ENCODE data around the gene ADAR. TPM values are rescaled to one million over a fixed set of nuclear protein-coding genes. Genes with fewer than 3 reads are reported as not detected.

Gene ADAR
- total and polyA plus RNA-seq, 2 of the 4 experiments (the other 2 are of a cell fraction): 70.9 to 131 TPM

DNA sequence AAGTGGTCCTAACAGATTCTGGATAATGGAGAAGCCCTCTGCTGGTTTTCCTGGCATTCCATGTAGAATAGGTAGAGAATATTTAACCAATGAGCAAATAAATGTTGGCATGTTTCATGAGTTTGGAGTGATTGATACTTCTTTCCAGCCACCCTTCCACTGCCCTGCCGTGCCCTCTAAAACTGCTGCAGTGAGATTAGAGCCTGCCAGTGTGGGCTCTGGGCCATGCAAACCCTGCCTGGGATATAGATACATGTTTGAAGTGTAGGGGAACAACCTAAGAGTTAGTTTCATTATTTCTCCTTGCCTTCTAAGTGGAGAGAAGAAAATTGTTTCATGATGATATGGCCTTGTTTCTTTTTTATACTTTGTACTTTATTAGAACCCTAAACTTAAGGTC lies 60.0 kb downstream of the ADAR start:
- dilution Hi-C loops (cut with HindIII; ENCODE audit: low sequenced_read_pairs, unreplicated experiment) (no loop called here), in situ Hi-C loops (cut with MboI; ENCODE audit: low sequenced_read_pairs) (loop anchor here (5.0 kb wide), 1 partner anchor 61 kb away; no protein-coding TSS in a partner anchor), intact Hi-C loops (cut with micrococcal nuclease) (loop anchor here (5.0 kb wide), 2 partner anchors 141 to 196 kb away; partner anchors contain the start of gene IL6R)
- H3K79me1 ChIP-seq (ENCODE audit: low read depth in 1 of 2, low read length in 2 of 2): peaks cover 4 to 16% of the 10 kb centered on the region in 2 experiments; a peak in 2 of 4 replicates
- H4K20me1 ChIP-seq (ENCODE audit: insufficient read depth, low read length): peaks cover 21% of the 10 kb centered on the region; the same call in 1 of the 2 replicates
- no peak overlapping the region for H2AK9ac ChIP-seq (replicated peaks; ENCODE audit: low read depth, low read length, poor library complexity)
- no peak overlapping the region for H2BK120ac ChIP-seq (ENCODE audit: low read depth, low read length)
- H4K8ac ChIP-seq (ENCODE audit: low read depth in 2 of 2, low read length in 2 of 2): no peak overlapping the region
- H3K14ac ChIP-seq (replicated peaks; ENCODE audit: low read depth, low read length): no peak overlapping the region
- no peak overlapping the region for H2AK5ac ChIP-seq (ENCODE audit: low read depth, low read length)
- ATAC-seq (ENCODE audit: low read depth) (no peak), DNase-seq (no peak)
- H3K56ac ChIP-seq (ENCODE audit: extremely low read depth, insufficient read depth, low read length): no peak overlapping the region
- ChIA-PET CTCF (no interaction called here), POLR2A (ENCODE audit: unreplicated experiment) (no interaction called here)
- BruUV-seq (replicated peaks): no TSS peak
- peaks cover 19% of the 10 kb centered on the region for H3K27me3 ChIP-seq (ENCODE audit: control insufficient read depth, insufficient read depth, low read length)
- H2BK15ac ChIP-seq (ENCODE audit: low read depth, low read length): no peak overlapping the region
- no peak overlapping the region for H3K23ac ChIP-seq (ENCODE audit: low read depth, low read length)
- no peak overlapping the region for H3K4me2 ChIP-seq (ENCODE audit: low read depth, low read length)
- H2BK20ac ChIP-seq (ENCODE audit: low read depth, low read length): no peak overlapping the region
- H3K9ac ChIP-seq (ENCODE audit: low read depth, low read length): no peak overlapping the region
- no peak overlapping the region for H4K5ac ChIP-seq (ENCODE audit: low read depth, low read length)
- no peaks in the 10 kb centered on the region for H3K9me3 ChIP-seq (ENCODE audit: control insufficient read depth, insufficient read depth, low read length)
- no CpG with 5 or more reads among the region's 1 CpG for WGBS, 2 experiments (ENCODE audit: extremely low coverage in 2 of 2, insufficient read length in 1 of 2)
- H3K4ac ChIP-seq (ENCODE audit: low read depth, low read length): no peak overlapping the region
- H3K9me1 ChIP-seq (ENCODE audit: insufficient read depth, low read length): no peaks in the 10 kb centered on the region; the same call in 1 of the 2 replicates
- no peak overlapping the region for H2BK5ac ChIP-seq (ENCODE audit: low read depth, low read length, poor library complexity, severe bottlenecking)
- no peak overlapping the region for H3K4me3 ChIP-seq (ENCODE audit: insufficient read depth, low read depth, low read length)
- TF ChIP-seq RAD21 (IDR thresholded peaks at IDR 0.05; ENCODE audit: low read length) (no peak), FOS (IDR thresholded peaks at IDR 0.05; ENCODE audit: low read depth, low read length) (no peak), MAZ (IDR thresholded peaks at IDR 0.05; ENCODE audit: borderline replicate concordance, low read depth, low read length) (no peak), CHD1 (IDR thresholded peaks at IDR 0.05; ENCODE audit: low read depth, low read length) (no peak), RFX5 (IDR thresholded peaks at IDR 0.05; ENCODE audit: low read depth, low read length) (no peak), MXI1 (IDR thresholded peaks at IDR 0.05; ENCODE audit: borderline replicate concordance, low read depth, low read length) (no peak), NFE2L2 (IDR thresholded peaks at IDR 0.05; ENCODE audit: low read depth, low read length) (no peak), SMC3 (IDR thresholded peaks at IDR 0.05; ENCODE audit: low read depth, low read length) (no peak), BHLHE40 (IDR thresholded peaks at IDR 0.05; ENCODE audit: low read depth, low read length) (no peak), CEBPB (IDR thresholded peaks at IDR 0.05; ENCODE audit: low read depth, low read length) (no peak), POLR2A (IDR thresholded peaks at IDR 0.05; ENCODE audit: low read depth, low read length) (no peak), RCOR1 (IDR thresholded peaks at IDR 0.05; ENCODE audit: insufficient replicate concordance, low read length) (no peak), MAFK (IDR thresholded peaks at IDR 0.05; ENCODE audit: low read depth, low read length) (no peak)
- TF ChIP-seq, protein P1, sequence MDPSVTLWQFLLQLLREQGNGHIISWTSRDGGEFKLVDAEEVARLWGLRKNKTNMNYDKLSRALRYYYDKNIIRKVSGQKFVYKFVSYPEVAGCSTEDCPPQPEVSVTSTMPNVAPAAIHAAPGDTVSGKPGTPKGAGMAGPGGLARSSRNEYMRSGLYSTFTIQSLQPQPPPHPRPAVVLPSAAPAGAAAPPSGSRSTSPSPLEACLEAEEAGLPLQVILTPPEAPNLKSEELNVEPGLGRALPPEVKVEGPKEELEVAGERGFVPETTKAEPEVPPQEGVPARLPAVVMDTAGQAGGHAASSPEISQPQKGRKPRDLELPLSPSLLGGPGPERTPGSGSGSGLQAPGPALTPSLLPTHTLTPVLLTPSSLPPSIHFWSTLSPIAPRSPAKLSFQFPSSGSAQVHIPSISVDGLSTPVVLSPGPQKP (IDR thresholded peaks at IDR 0.05; ENCODE audit: borderline replicate concordance, low read depth, low read length): no peak
- TF ChIP-seq, protein P2, sequence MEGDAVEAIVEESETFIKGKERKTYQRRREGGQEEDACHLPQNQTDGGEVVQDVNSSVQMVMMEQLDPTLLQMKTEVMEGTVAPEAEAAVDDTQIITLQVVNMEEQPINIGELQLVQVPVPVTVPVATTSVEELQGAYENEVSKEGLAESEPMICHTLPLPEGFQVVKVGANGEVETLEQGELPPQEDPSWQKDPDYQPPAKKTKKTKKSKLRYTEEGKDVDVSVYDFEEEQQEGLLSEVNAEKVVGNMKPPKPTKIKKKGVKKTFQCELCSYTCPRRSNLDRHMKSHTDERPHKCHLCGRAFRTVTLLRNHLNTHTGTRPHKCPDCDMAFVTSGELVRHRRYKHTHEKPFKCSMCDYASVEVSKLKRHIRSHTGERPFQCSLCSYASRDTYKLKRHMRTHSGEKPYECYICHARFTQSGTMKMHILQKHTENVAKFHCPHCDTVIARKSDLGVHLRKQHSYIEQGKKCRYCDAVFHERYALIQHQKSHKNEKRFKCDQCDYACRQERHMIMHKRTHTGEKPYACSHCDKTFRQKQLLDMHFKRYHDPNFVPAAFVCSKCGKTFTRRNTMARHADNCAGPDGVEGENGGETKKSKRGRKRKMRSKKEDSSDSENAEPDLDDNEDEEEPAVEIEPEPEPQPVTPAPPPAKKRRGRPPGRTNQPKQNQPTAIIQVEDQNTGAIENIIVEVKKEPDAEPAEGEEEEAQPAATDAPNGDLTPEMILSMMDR (conservative IDR thresholded peaks at IDR 0.05; ENCODE audit: low read depth, low read length): no peak
- TF ChIP-seq, protein P3, sequence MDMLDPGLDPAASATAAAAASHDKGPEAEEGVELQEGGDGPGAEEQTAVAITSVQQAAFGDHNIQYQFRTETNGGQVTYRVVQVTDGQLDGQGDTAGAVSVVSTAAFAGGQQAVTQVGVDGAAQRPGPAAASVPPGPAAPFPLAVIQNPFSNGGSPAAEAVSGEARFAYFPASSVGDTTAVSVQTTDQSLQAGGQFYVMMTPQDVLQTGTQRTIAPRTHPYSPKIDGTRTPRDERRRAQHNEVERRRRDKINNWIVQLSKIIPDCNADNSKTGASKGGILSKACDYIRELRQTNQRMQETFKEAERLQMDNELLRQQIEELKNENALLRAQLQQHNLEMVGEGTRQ (IDR thresholded peaks at IDR 0.05; ENCODE audit: low read depth, low read length): no peak
- H4K91ac ChIP-seq (ENCODE audit: insufficient read depth, low read depth, low read length): no peak overlapping the region
- peaks cover under 1% of the 10 kb centered on the region; the same call in 1 of the 2 replicates for H3K4me1 ChIP-seq (ENCODE audit: control insufficient read depth, insufficient read depth, low read length)
- H2AFZ ChIP-seq (replicated peaks; ENCODE audit: low read length, poor library complexity): no peak overlapping the region
- H3K18ac ChIP-seq (ENCODE audit: low read depth, low read length): no peak overlapping the region
- H3K27ac ChIP-seq (ENCODE audit: insufficient read depth, low read length): no peak overlapping the region
- H3K36me3 ChIP-seq (ENCODE audit: control insufficient read depth, insufficient read depth, low read length): peaks cover 43% of the 10 kb centered on the region
